ENCODE data around the gene HNRNPF.
"Not testable (repeated sequence)": the region's sequence is repeated elsewhere in the genome, so short reads cannot be mapped to it uniquely, and the experiment has no call there.

DNA sequence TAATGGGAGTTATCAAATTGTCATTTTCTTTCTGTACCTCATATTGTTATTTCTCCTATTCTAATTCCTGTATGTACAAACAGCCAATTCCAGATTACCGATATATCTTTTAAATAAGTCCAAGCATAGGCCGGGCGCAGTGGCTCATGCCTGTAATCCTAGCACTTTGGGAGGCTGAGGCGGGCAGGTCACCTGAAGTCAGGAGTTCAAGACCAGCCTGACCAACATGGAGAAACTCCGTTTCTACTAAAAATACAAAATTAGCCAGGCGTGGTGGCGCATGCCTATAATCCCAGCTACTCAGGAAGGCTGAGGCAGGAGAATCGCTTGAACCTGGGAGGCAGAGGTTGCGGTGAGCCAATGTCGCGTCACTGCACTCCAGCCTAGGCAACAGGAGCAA, 15.8 kb downstream of the HNRNPF start:
- TF ChIP-seq POLR2A (IDR thresholded peaks at IDR 0.05; ENCODE audit: low read length); GATA1 (IDR thresholded peaks at IDR 0.05; ENCODE audit: low read depth, low read length): not testable (repeated sequence)
